NCI-H510A treated with DMSO at 0.1 percent for 48 hours (cell line): Measurements from ENCODE around the gene CD59.
"Not testable (repeated sequence)": the region's sequence is repeated elsewhere in the genome, so short reads cannot be mapped to it uniquely, and the experiment has no call there.

Source experiments
- DNase-seq: peaks from one replicate; lab custom pipeline; 2025; lab: John Stamatoyannopoulos, UW

The CD59 gene

DNA sequence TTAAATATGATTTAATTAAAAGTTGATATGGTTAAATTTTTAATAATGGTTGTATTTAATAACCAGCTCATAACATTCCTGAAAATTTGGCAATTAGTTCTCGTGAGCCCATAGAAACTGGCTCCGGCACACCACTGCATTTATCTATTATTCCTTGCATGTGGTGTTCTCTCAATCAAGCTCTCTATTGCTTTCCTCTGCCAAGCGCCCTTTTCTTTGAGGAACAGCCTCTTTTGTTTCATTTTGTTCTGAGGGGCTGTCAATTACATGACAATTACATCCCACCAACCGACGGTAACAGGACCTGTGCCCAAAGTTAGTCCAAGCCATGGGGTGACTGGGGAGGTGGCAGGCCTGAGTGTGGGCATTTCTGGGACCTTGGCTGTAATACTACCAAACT, 43.7 kb downstream of the CD59 start:
- no peak for DNase-seq

DNA sequence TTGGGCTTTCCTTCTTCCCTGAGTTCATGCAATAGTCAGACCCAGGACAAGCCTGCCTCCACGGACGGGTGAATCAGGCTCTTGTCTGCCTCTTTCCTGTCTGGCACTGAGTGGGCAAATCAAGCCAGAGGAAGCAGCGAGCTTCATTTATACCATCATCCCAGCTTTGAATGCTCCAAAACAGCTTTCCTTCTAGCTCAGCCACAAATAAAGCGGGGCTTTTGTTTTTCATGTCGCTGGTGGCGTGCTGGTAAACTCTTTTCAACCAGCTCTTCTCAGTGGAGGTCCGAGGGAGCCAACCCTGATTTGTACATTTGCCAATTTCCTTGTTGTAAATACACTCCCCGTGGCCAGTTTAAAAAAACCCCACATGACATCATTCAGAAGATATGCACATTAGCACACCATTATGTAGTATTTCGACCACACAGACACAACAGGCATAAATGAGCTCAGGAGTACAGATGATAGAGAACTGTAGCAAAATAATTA, 44.2 kb downstream of the CD59 start:
- no peak for DNase-seq

DNA sequence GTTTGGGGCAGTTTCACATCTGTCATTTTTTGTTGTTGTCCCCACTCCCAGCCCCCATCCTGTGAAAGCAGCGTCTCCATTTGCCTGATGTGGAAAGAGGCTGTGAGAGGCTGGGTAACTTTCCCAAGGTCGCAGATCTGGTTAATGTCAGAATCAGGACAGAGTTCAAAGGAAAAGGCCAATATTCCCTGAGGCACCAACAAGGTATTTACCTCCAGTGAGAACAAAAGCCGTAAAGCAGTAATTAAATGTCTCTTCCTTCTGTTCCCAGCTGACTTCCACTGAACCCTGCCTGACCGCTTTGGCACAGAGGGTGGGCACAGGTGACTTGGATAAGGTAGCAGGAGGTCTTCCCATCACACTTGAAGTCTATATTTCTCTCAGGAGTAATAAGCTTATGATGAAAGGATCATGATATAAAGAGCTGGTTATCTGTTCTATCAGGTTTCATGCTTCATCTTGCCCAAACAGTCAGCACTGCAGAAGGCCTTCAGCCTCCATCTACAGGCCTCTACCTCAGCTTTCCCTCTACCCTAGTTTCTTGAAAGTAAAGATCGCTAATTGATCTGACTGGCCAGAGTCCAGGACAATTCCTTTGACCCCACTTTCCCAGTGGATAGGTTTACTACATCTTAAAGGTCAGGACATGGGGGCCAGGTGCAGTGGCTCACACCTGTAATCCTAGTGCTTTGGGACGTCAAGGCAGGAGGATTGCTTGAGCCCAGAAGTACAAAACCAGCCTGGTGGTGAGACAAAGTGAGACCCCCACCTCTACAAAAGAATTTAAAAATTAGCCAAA, 45.0 kb downstream of the CD59 start:
- DNase-seq = no peak

DNA sequence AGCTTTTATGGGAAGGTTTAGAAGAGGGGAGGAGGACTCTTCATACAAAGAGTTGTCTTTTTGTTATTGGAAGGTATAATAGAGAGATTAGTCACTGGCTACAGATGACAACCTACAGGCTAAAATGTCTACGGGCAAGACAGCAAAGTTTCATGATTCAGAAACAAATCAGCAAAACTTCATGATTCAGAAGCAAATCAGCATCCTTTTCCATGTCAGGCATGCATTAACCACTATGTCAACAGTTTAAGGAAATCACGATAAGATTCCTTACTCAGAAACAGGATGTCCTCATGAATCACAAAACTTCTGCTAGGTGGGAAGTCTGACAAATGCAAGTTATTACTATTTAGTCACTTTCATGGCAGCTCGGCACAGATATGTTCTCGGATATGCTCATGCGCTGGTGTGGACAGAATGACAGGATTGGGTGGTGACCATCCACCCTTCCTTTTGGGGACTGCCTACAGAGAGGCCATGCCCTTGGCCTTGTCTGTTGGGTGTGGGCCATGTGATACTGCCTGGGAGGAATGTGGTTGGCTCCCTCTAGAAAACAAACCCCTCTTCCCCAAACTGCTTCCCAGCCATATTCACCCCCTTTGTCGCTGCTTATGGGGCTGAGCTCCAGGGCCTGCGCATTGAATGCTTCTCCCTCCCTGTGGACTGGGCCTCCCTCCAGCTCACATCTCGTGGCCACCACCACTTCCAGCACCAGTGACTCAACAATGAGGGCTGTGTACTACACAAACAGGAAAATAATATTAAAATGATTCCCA, 45.7 kb downstream of the CD59 start:
- no peak for DNase-seq

GRCh38 chr11:33689501-33689900, 46.7 kb downstream of the CD59 start:
- no peak for DNase-seq

DNA sequence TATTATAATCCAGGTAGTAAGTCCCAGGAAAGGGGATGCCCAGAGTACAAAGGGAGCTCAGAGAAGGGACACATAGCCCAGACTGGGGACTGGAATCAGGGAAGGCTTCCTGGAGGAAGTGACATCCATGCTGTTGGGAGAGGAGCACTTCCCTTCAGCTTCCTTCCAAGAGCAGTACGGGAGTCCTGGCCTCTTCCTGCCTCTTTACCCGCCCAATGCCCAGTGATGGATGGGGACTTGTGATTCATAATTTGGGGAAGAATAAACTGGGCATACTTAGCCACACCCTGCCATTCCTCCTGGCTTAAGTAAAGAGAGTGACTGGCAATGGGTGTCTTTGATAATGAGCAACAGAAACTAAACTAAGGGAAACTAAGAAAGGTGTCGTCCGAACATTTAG, 47.1 kb downstream of the CD59 start:
- DNase-seq = no peak

DNA sequence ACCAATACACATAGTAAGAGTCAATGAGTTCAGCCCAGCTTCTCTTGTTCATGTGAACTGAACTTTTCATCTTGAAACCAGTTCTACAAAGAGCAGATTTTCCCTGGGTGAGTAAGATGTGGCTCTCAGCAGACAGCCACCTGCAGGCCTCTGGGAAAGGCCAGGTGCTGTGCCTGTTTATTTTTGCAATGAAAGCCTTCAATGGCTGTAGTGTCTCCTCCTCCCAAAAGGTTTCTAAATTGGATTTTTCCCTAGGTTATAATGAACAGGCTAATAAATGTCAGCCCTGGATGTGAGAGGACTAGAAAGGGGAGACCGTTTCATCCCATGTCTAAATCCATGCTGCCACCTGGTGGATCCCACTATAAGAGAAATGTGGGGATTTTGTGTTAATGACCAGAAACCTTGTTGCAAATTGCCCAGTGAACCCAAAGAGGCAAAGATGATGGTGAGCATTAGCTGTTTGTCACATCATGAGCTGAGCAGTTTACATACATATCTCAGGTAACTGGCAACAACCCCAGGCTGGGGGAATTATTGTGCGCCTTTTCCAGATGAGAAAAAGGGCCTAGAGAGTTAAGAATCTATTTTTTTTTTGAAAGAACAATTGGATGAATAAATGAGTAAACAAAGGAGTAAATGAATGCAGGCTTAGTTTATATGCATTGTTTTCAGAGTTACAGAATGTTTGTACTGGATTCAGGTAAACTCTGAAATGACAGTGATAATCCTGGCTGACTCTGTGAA, 48.3 kb downstream of the CD59 start:
- peak; percentile 36 for DNase-seq

DNA sequence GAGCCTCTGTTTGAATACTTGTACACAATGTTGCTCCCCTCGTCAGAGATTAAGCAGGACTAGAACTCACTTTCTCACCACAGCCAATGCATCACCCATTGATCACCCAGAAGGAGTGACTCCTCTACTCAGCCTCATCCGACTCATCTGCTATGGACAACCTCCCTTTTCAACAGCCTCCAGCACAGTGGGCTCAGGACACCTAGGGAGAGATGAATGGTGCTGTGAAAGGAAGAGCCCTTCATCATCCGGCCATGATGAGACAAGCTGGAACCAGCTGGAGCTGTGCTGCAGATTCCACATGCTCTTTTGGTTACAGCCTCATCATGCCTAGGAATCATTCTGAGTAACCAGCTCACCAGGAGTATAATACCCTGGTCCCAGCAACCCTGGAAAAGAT, 51.1 kb downstream of the CD59 start:
- DNase-seq = no peak

GRCh38 chr11:33684003-33684706, 52.1 kb downstream of the CD59 start:
- DNase-seq = no peak

DNA sequence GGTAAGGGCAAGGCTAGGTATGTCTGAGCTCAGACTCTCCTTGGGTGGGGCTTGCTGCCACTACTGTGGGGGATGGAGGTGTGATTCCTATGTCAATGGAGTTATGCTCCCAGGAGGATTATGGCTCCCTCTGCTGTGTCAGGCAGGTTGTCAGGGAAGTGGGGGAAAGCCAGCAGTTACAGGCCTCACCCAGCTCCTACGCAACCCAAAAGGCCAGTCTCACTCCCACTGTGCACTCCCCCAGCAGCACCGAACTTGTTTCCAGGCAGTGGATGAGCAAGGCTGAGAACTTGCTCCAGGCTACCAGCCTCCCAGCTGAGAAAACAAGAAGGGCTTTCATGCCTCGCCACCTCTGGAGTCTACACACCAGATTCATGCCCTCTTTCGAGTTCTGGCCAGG, 53.8 kb downstream of the CD59 start:
- DNase-seq = no peak

- no peak for DNase-seq
Observed at GRCh38 chr11:33682019-33682418, 54.2 kb downstream of the CD59 start.

DNA sequence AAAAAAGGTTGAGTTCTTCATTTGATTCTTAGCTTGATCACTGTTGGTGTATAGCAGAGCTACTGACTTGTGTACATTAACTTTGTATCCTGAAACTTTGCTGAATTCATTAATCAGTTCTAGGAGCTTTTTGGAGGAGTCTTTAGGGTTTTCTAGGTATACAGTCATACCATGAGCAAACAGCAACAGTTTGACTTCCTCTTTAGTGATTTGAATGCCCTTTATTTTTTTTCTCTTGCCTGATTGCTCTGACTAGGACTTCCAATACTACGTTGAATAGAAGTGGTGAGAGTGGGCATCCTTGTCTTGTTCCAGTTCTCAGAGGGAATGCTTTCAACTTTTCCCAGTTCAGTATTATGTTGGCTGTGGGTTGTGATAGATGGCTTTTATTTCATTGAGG, 57.6 kb downstream of the CD59 start:
- DNase-seq = not testable (repeated sequence)

GRCh38 chr11:33674035-33674814, 62.0 kb downstream of the CD59 start:
- DNase-seq = no peak

DNA sequence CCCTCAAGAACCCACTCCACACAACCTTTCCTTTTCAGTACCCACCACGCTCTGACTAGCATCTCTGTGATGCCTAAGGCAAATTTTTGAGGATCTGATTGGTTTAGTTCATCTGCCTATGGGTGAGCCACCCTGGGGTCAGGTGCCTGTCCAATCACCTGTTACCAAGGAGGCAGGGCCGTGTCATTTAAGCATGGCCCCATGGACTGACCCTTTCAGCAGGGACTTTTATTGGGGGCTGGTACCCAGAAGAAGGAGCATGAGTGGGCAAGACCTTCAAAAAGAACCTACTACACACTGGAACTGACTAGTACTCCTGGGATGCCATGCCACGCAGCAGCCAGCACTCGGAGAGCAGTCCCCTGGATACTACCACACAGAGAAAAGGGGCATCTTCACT, 64.0 kb downstream of the CD59 start:
- DNase-seq = no peak

GRCh38 chr11:33670250-33671011, 65.8 kb downstream of the CD59 start:
- no peak for DNase-seq

DNA sequence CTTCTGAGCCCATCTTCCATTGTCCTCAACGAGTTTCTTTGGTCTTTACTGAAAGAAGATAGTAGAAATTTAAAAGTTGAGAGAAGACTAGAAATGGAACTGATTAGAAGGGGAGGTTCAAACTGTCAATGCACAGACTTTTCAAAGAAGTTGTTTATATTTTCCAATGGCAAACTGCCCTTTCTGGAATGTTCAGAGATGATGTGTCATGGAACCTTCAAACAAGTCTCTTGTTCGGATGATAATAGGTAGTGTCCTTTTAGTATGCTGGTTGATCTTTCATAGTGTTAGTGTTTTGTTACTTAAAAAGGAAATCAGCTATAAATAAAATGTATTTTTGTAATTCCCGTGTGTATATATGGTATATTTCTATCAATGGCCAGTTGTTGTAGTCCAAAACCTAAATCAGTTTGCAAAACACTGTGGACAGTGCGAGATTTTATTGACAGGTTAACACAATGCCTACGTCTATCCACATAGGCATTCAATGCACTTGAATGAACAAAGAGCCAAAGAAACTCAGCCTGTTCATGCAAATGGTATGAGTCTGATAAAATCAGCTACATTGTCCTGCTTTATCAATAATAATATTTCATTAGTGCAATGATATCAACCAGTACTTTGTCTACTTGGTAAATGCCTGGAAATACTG, 66.5 kb downstream of the CD59 start:
- DNase-seq = no peak

- no peak for DNase-seq
Observed at GRCh38 chr11:33668951-33669596, 67.1 kb downstream of the CD59 start.

GRCh38 chr11:33668468-33668825, 67.8 kb downstream of the CD59 start:
- no peak for DNase-seq

DNA sequence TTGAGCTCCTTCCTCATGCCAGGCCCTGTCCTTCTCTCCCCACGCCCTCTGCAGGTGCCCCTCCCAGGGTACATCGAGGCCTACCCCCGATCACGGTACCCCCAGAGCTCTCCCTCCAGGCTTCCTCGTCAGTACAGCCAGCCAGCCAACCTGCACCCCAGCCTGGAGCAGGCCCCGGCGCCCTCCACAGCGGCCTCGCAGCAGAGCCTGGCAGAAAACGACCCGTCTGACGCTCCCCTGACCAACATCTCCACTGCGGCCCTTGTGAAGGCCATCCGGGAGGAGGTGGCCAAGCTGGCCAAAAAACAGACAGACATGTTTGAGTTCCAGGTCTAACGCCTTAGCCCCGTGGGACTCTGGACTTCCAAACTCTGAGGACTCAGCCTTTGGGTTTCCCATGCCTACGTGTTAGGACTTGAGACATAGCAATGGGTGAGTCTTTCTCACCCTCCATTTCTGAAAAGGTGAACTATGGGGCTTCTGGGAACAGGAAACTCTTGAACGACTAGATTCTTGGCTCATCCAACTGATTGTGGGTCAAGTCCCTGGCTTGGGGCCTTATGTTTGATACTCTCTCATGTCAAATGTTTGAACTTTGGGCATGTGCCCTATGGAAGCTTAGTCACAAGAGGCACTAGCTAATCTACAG, 68.3 kb downstream of the CD59 start:
- DNase-seq = no peak
